HepG2 (cell line): ENCODE data around the gene RNU6-1.

Experiments used
- ATF1 ChIP-seq: IDR thresholded peaks from 2 replicates; pipeline ENCODE4 v1.6.1; 2016; ENCODE audit warnings: mild to moderate bottlenecking, control low read depth
- EP300 ChIP-seq, 3 experiments: sonication (generic) in 1 of 3; formaldehyde crosslinking in 1 of 3; IDR thresholded peaks; 2 replicates each; pipeline versions ENCODE4 v1.5.1 to v1.6.1; 2011 to 2020; ENCODE audit warnings: low read depth in 2 of 3, low read length in 2 of 3, borderline replicate concordance in 1 of 3, improper control_type of control experiment in 1 of 3, mild to moderate bottlenecking in 1 of 3, missing genetic modification reagents in 1 of 3, moderate library complexity in 1 of 3
- NFE2L2 ChIP-seq: fragments of 150-350 bp; IDR thresholded peaks from 2 replicates; pipeline ENCODE4 v1.6.1; 2014; ENCODE audit warnings: low read length
- NR1H2 ChIP-seq: sonication (generic); formaldehyde crosslinking; IDR thresholded peaks from 2 replicates; pipeline ENCODE4 v1.8.1; 2022; ENCODE audit warnings: low read depth, missing genetic modification reagents, borderline replicate concordance
- POLR2AphosphoS5 ChIP-seq: IDR thresholded peaks from 2 replicates; pipeline ENCODE4 v1.6.1; 2012; ENCODE audit warnings: low read depth, low read length
- ZFP90 ChIP-seq: sonication (generic); formaldehyde crosslinking; IDR thresholded peaks from 2 replicates; pipeline ENCODE4 v1.8.0; 2022; ENCODE audit warnings: missing genetic modification reagents, mild to moderate bottlenecking, inconsistent platforms, borderline replicate concordance
- ZNF260 ChIP-seq: sonication (generic); formaldehyde crosslinking; IDR thresholded peaks from 2 replicates; pipeline ENCODE4 v1.4.0; 2020; ENCODE audit warnings: missing genetic modification reagents, low read depth, mild to moderate bottlenecking, borderline replicate concordance
- TF ChIP-seq, protein P1 (sequence below): fragments of 450-650 bp; IDR thresholded peaks from 2 replicates; pipeline ENCODE4 v1.6.1; 2017; ENCODE audit warnings: mild to moderate bottlenecking
- TF ChIP-seq, protein P2 (sequence below): sonication (generic); formaldehyde crosslinking; IDR thresholded peaks from 2 replicates; pipeline ENCODE4 v1.5.0; 2020; ENCODE audit warnings: missing genetic modification reagents
- TF ChIP-seq, protein P3 (sequence below): IDR thresholded peaks from 2 replicates; pipeline ENCODE4 v1.6.1; 2018; ENCODE audit warnings: missing genetic modification reagents

DNA sequence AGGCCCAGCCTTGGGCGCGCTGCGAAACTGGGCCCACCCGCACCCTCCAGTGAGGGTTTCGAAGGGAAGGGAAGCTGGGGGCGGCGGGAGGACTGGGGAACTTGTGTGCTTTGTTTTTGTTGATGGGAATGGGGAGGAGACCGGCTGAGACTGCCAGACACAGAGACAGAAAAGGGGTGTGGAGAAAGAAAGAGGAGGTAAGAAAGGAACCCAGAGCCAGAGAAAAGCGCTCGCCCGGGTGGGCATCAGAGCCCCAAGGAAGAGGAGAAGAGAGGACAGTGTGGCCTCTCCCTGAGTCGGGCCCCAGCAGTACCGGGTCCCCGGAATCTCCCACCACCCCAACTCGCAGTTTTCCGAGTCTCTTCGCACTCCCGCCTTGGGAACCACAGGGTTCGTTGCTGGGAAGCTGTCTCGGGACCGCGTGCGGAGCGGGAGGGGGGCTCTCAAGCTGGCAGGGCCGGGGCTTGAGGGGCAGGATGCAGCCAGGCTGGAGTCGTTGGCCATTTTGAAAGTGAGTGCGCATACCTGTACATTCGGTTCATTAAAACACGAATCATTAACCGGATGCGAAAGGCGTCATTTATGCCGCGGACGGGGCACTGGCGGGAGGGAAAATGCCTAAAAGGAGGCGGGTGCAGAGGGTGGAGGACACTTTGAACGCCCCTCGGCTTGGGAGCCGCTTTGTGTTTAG is 11.4 kb downstream of the RNU6-1 start:
- no peak for TF ChIP-seq POLR2AphosphoS5
- no peak for TF ChIP-seq NR1H2 (CRISPR knock-in tag)
- no peak for TF ChIP-seq ATF1
- no peak for TF ChIP-seq ZNF260 (CRISPR knock-in tag)
- TF ChIP-seq EP300 (IDR thresholded peaks at IDR 0.05; ENCODE audit: low read depth in 2 of 2, low read length in 2 of 2), result no peak
- no peak for TF ChIP-seq EP300 (CRISPR knock-in tag; IDR thresholded peaks at IDR 0.05; ENCODE audit: borderline replicate concordance)
- TF ChIP-seq NFE2L2, result no peak
- TF ChIP-seq ZFP90, result no peak
- TF ChIP-seq, protein P1, sequence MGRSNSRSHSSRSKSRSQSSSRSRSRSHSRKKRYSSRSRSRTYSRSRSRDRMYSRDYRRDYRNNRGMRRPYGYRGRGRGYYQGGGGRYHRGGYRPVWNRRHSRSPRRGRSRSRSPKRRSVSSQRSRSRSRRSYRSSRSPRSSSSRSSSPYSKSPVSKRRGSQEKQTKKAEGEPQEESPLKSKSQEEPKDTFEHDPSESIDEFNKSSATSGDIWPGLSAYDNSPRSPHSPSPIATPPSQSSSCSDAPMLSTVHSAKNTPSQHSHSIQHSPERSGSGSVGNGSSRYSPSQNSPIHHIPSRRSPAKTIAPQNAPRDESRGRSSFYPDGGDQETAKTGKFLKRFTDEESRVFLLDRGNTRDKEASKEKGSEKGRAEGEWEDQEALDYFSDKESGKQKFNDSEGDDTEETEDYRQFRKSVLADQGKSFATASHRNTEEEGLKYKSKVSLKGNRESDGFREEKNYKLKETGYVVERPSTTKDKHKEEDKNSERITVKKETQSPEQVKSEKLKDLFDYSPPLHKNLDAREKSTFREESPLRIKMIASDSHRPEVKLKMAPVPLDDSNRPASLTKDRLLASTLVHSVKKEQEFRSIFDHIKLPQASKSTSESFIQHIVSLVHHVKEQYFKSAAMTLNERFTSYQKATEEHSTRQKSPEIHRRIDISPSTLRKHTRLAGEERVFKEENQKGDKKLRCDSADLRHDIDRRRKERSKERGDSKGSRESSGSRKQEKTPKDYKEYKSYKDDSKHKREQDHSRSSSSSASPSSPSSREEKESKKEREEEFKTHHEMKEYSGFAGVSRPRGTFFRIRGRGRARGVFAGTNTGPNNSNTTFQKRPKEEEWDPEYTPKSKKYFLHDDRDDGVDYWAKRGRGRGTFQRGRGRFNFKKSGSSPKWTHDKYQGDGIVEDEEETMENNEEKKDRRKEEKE, result no peak
- TF ChIP-seq, protein P2, sequence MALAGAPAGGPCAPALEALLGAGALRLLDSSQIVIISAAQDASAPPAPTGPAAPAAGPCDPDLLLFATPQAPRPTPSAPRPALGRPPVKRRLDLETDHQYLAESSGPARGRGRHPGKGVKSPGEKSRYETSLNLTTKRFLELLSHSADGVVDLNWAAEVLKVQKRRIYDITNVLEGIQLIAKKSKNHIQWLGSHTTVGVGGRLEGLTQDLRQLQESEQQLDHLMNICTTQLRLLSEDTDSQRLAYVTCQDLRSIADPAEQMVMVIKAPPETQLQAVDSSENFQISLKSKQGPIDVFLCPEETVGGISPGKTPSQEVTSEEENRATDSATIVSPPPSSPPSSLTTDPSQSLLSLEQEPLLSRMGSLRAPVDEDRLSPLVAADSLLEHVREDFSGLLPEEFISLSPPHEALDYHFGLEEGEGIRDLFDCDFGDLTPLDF (CRISPR knock-in tag), result no peak
- TF ChIP-seq, protein P3, sequence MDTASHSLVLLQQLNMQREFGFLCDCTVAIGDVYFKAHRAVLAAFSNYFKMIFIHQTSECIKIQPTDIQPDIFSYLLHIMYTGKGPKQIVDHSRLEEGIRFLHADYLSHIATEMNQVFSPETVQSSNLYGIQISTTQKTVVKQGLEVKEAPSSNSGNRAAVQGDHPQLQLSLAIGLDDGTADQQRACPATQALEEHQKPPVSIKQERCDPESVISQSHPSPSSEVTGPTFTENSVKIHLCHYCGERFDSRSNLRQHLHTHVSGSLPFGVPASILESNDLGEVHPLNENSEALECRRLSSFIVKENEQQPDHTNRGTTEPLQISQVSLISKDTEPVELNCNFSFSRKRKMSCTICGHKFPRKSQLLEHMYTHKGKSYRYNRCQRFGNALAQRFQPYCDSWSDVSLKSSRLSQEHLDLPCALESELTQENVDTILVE (CRISPR knock-in tag), result no peak
